ENCODE results near the gene FLAD1. TPM values are rescaled to one million over a fixed set of nuclear protein-coding genes. Genes with fewer than 3 reads are reported as not detected.

The FLAD1 gene
- total and polyA plus RNA-seq, 2 of the 8 experiments (the other 6 are each of a cell fraction or from before 2014, with no cell fraction given) = 104 to 143 TPM

DNA sequence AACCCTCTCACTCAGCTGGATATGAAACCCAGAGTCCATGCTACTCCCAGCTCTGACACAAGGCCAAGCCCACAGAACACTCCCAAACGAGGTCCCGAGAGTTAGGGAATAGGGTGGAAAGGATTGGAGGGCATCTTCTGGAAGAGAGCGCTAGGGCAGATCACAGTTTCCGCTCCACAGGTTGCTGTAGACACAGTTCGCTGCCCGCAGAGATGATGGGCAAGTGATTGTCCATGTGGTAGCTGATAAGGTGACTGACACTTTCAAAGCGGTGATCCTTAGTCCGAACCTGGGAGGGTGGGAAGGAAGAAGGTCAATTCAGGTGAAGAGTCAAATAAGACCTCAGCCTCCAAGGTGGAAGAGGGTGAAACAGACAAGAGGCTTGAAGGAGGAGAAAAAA, 19.5 kb upstream of the FLAD1 start:
- Histone ChIP-seq H3K4ac (replicated peaks; ENCODE audit: insufficient read length, low read depth, low read length) (no peak overlapping the region), H3K23me2 (ENCODE audit: low read depth, low read length) (no peaks in the 10 kb centered on the region; the same call in 1 of the 2 replicates), H3K9ac (replicated peaks in 1 of 4; ENCODE audit: extremely low read depth in 1 of 4, low read depth in 3 of 4, low read length in 3 of 4) (no peak overlapping the region), H4K8ac (ENCODE audit: extremely low read depth, insufficient read depth, low read length) (no peak overlapping the region), H4K20me1 (replicated peaks in 1 of 2; ENCODE audit: control insufficient read depth in 1 of 2, insufficient read depth in 2 of 2, low read length in 2 of 2) (peaks cover 5 to 8% of the 10 kb centered on the region in 2 experiments), H4K5ac (ENCODE audit: insufficient read length, low read depth, low read length) (no peak overlapping the region), H3K4me3 (ENCODE audit: extremely low read depth in 1 of 4, insufficient read depth in 2 of 4, low read depth in 3 of 4, low read length in 4 of 4) (no peak overlapping the region), H3K9me3 (ENCODE audit: insufficient read depth in 2 of 2, low read depth in 1 of 2, low read length in 1 of 2) (no peaks in the 10 kb centered on the region), H2BK120ac (replicated peaks; ENCODE audit: low read depth, low read length) (no peak overlapping the region), H3K27ac (ENCODE audit: low read depth, low read length) (no peak overlapping the region), H2BK12ac (ENCODE audit: low read depth, low read length) (no peak overlapping the region), H3K4me2 (ENCODE audit: insufficient read depth in 1 of 2, low read depth in 2 of 2, low read length in 2 of 2) (no peak overlapping the region), H3K27me3 (replicated peaks in 1 of 4; ENCODE audit: control insufficient read depth in 3 of 4, extremely low read depth in 1 of 4, insufficient read depth in 3 of 4, low read length in 3 of 4) (no peaks in the 10 kb centered on the region), H3K79me2 (ENCODE audit: control insufficient read depth in 1 of 2, insufficient read depth in 2 of 2, low read length in 2 of 2) (peaks cover 0 to 32% of the 10 kb centered on the region in 2 experiments; a peak in 3 of 4 replicates), H2BK5ac (ENCODE audit: low read depth, low read length) (no peak overlapping the region), H2BK15ac (ENCODE audit: low read length) (no peak overlapping the region), H3K4me1 (replicated peaks in 1 of 4; ENCODE audit: control insufficient read depth in 3 of 4, insufficient read depth in 4 of 4, low read length in 3 of 4) (peaks cover 3 to 6% (median 4%) of the 10 kb centered on the region in 4 experiments), H3K14ac (ENCODE audit: insufficient read length) (no peak overlapping the region), H3K36me3 (ENCODE audit: control insufficient read depth in 2 of 4, insufficient read depth in 4 of 4, low read length in 3 of 4) (peaks cover 22 to 54% (median 44%) of the 10 kb centered on the region in 4 experiments), H3K23ac (ENCODE audit: insufficient read length) (no peak overlapping the region), H3K18ac (ENCODE audit: extremely low read depth, low read length) (no peak overlapping the region), H4K91ac (replicated peaks; ENCODE audit: insufficient read length, low read length) (no peak overlapping the region), H2AFZ (ENCODE audit: low read length) (no peak overlapping the region), H3K56ac (replicated peaks; ENCODE audit: insufficient read length, low read depth, low read length) (no peak overlapping the region), H2AK5ac (ENCODE audit: low read depth, low read length) (no peak overlapping the region), H2BK20ac (ENCODE audit: low read length) (no peak overlapping the region), H3K79me1 (ENCODE audit: low read depth, low read length) (peaks cover 10% of the 10 kb centered on the region)
- 95% methylated on average over 8 of the region's 8 CpGs; no CpG with 5 or more reads in 1 of the 2 experiments for WGBS, 2 experiments (ENCODE audit: extremely low coverage in 1 of 2, insufficient coverage in 1 of 2, insufficient read length in 1 of 2, insufficient replicate concordance in 2 of 2, low coverage in 1 of 2, low lambda C conversion rate in 2 of 2, missing lambda C conversion rate in 1 of 2)
- POLR2A ChIA-PET (ENCODE audit: partially characterized antibody) = interaction anchor here (1.0 to 42.8 kb wide), 4 partner anchors 5 to 51 kb away, joined by 3 to 662 read pairs (median 333); partner anchors contain the start of genes CKS1B, FLAD1, LENEP and PBXIP1
- CTCF ChIA-PET (ENCODE audit: partially characterized antibody) = interaction anchor here (0.7 to 8.2 kb wide), 10 partner anchors 8 to 286 kb away, joined by 3 to 113 read pairs (median 4); partner anchors contain the start of genes FLAD1, LENEP and PBXIP1
- DNase-seq (ENCODE audit: low read depth in 1 of 2, low spot score in 2 of 2) (no peak), FAIRE-seq (no peak)
- TF ChIP-seq CHD1 (IDR thresholded peaks at IDR 0.05; ENCODE audit: low read depth, low read length) = no peak
- no peak for TF ChIP-seq SUZ12 (IDR thresholded peaks at IDR 0.05; ENCODE audit: low read length)
- no peak for TF ChIP-seq POLR2AphosphoS5 (IDR thresholded peaks at IDR 0.05; ENCODE audit: low read depth, low read length)
- TF ChIP-seq E2F6 (IDR thresholded peaks at IDR 0.05) = no peak
- no peak for TF ChIP-seq CREB1 (IDR thresholded peaks at IDR 0.05)
- no peak for TF ChIP-seq NANOG (IDR thresholded peaks at IDR 0.05; ENCODE audit: insufficient read depth, low read depth, low read length, poor library complexity, severe bottlenecking)
- no peak for TF ChIP-seq CBX5 (IDR thresholded peaks at IDR 0.05; ENCODE audit: low read depth, low read length)
- no peak for TF ChIP-seq EGR1 (IDR thresholded peaks at IDR 0.05; ENCODE audit: borderline replicate concordance, low read depth, low read length)
- TF ChIP-seq POU5F1 (IDR thresholded peaks at IDR 0.05; ENCODE audit: low read depth, low read length) = no peak
- TF ChIP-seq POLR2A (IDR thresholded peaks at IDR 0.05; ENCODE audit: control extremely low read depth in 1 of 2, low read depth in 2 of 2, low read length in 2 of 2) = no peak
- TF ChIP-seq KDM5A (IDR thresholded peaks at IDR 0.05; ENCODE audit: low read length) = no peak
- no peak for TF ChIP-seq MAFK (IDR thresholded peaks at IDR 0.05; ENCODE audit: low read depth, low read length)
- TF ChIP-seq YY1 (IDR thresholded peaks at IDR 0.05; ENCODE audit: low read depth, low read length) = no peak
- no peak for TF ChIP-seq GABPA (IDR thresholded peaks at IDR 0.05; ENCODE audit: borderline replicate concordance, insufficient read depth, low read length)
- no peak for TF ChIP-seq PHF8 (conservative IDR thresholded peaks at IDR 0.05; ENCODE audit: low read depth, low read length)

All from H1 (cell line).